ENCODE results near the gene GBP6.
"Not testable (repeated sequence)": the region's sequence is repeated elsewhere in the genome, so short reads cannot be mapped to it uniquely, and the experiment has no call there.

The GBP6 gene

DNA sequence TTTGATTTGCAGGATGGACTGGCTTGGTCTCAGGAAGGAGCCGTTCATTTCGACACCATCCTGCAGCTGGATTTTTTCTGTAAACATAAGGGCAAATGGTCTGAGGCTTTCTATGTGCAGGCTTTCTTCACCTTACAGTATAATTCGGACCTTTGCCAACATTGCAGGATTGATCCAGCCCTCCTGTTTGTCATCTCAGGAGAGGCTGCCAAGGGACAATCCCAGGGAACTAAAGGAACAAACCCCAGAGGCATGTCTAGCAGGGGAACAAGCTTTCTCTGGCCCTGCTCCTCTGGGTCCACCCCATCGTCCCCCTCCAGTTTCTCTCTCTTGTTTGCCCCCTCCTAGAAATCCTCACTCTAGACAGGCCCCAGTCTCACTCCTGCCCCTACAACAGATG, 24.8 kb upstream of the GBP6 start:
- no peak for DNase-seq
- Histone ChIP-seq H3K4me1 (no peaks in the 10 kb centered on the region), H3K9me3 (no peaks in the 10 kb centered on the region), H3K4me3 (ENCODE audit: low read depth, low read length) (no peak overlapping the region), H3K36me3 (no peaks in the 10 kb centered on the region), H3K27me3 (no peaks in the 10 kb centered on the region)
- TF ChIP-seq, protein P1, sequence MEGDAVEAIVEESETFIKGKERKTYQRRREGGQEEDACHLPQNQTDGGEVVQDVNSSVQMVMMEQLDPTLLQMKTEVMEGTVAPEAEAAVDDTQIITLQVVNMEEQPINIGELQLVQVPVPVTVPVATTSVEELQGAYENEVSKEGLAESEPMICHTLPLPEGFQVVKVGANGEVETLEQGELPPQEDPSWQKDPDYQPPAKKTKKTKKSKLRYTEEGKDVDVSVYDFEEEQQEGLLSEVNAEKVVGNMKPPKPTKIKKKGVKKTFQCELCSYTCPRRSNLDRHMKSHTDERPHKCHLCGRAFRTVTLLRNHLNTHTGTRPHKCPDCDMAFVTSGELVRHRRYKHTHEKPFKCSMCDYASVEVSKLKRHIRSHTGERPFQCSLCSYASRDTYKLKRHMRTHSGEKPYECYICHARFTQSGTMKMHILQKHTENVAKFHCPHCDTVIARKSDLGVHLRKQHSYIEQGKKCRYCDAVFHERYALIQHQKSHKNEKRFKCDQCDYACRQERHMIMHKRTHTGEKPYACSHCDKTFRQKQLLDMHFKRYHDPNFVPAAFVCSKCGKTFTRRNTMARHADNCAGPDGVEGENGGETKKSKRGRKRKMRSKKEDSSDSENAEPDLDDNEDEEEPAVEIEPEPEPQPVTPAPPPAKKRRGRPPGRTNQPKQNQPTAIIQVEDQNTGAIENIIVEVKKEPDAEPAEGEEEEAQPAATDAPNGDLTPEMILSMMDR (IDR thresholded peaks at IDR 0.05; ENCODE audit: low read depth, low read length): no peak

DNA sequence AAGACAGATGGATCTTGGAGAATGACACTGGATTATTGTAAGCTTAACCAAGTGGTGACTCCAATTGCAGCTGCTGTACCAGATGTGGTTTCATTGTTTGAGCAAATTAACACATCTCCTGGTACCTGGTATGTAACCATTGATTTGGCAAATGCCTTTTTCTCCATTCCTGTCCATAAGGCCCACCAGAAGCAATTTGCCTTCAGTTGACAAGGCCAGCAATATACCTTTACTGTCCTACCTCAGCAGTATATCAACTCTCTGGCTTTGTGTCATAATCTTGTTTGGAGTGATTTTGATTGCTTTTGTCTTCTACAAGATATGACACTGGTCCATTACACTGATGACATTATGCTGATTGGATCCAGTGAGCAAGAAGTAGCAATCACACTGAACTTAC, 18.4 kb upstream of the GBP6 start:
- not testable (repeated sequence) for H3K4me3 ChIP-seq (ENCODE audit: low read depth, low read length); H3K9me3 ChIP-seq; H3K36me3 ChIP-seq; DNase-seq; H3K27me3 ChIP-seq; H3K4me1 ChIP-seq

DNA sequence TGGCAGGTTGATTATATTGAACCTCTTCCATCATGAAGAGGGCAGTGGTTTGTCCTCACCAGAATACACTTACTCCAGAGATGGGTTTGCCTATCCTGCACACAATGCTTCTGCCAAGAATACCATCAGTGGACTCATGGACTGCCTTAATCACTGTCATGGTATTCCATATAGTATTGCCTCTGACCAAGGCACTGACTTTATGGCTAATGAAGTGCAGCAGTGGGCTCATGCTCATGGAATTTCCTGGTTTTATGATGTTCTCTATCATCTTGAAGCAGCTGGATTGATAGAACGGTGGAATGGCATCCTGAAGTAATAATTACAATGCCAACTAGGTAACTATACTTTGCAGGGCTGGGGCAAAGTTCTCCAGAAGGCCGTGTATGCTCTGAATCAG, 16.6 kb upstream of the GBP6 start:
- no peaks in the 10 kb centered on the region for H3K27me3 ChIP-seq
- H3K4me1 ChIP-seq: no peaks in the 10 kb centered on the region
- no peak for DNase-seq
- no peaks in the 10 kb centered on the region for H3K9me3 ChIP-seq
- TF ChIP-seq, protein P1 (IDR thresholded peaks at IDR 0.05; ENCODE audit: low read depth, low read length): no peak
- no peaks in the 10 kb centered on the region for H3K36me3 ChIP-seq
- no peak overlapping the region for H3K4me3 ChIP-seq (ENCODE audit: low read depth, low read length)

DNA sequence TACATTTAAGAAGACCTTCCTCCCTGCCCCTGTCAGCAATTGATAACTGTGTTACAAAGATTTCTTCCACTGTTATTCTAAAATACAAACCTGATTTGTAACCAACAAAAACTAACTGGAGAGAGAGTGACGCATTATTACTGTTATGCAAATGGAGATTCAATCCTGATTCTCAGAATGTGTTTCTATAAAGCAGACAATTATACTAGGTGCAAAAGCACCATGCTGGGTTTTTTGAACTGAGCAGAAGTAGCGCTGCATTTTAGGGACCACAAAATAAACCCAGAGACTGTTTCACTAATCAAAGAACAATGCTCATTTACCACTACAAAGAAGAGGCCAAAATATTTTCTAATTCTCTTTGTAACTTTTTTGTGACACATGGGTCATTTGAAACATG, 13.6 kb upstream of the GBP6 start:
- DNase-seq: no peak
- TF ChIP-seq, protein P1 (IDR thresholded peaks at IDR 0.05; ENCODE audit: low read depth, low read length): no peak

DNA sequence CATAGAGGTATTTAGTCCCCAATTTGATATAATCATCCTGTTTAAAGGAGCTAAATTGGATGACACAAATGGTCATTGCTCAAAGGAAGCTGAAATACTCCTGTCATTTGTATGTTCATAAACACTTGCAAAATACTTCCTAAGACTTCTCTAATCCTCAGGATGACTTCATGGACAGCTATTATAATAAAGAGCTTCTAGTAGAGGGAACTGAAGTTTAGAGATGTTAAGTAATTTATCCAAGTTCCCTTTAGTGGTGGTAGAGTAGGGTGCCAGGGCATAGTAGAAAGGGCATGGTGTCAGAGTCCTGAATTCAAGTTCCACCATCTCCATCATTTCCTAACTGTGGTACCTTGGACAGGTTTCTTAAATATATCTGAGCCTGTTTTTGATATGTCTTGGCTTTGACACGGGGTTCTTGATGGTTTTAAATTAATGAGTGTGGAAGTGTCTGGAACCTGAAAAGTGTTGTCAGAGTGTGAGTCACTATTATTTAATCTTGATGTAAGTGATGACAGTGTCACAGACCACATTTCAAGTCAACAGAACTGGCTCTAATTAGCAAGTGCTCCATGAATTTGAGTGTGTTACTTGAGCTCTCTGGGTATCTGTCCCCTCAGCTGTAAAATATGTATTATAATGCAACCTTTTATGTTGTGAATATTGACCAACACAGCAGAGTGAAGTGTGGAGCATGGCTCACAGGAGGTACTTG, 12.1 kb upstream of the GBP6 start:
- DNase-seq: no peak
- Histone ChIP-seq H3K27me3 (no peaks in the 10 kb centered on the region), H3K4me3 (ENCODE audit: low read depth, low read length) (no peak overlapping the region), H3K36me3 (no peaks in the 10 kb centered on the region), H3K4me1 (no peaks in the 10 kb centered on the region), H3K9me3 (no peaks in the 10 kb centered on the region)
- TF ChIP-seq, protein P1 (IDR thresholded peaks at IDR 0.05; ENCODE audit: low read depth, low read length): no peak

More for the DNA sequence above, 13.6 kb upstream of the GBP6 start:
- Histone ChIP-seq H3K4me1 (no peaks in the 10 kb centered on the region), H3K27me3 (no peaks in the 10 kb centered on the region), H3K36me3 (no peaks in the 10 kb centered on the region), H3K4me3 (ENCODE audit: low read depth, low read length) (no peak overlapping the region), H3K9me3 (no peaks in the 10 kb centered on the region)

DNA sequence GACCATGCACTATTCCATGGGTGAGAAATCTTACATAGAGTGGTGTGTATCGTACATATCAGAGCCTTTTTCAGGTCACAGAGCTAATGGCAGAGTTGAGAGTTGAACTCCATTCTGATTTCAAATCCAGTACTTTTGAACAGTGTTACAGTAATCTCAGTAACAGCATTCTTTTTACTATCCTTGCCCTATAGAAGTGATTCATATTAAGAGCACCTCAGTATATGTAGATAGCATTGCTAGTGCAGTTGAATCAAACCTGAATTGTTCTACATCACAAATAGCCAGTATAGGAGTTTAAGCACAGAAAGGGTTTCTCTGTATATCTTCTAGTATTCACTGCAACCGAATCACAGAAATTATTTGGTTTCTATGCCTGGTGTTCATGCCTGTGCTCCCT, 11.4 kb upstream of the GBP6 start:
- Histone ChIP-seq H3K9me3 (no peaks in the 10 kb centered on the region), H3K4me3 (ENCODE audit: low read depth, low read length) (no peak overlapping the region), H3K27me3 (no peaks in the 10 kb centered on the region), H3K4me1 (no peaks in the 10 kb centered on the region), H3K36me3 (no peaks in the 10 kb centered on the region)
- TF ChIP-seq, protein P1 (IDR thresholded peaks at IDR 0.05; ENCODE audit: low read depth, low read length): no peak
- DNase-seq: no peak
